GM19455 (cell line): ENCODE data around the gene CNTN5.

ENCODE experiments used
- ATAC-seq: cut with Tn5 transposase; IDR thresholded peaks from one replicate; pipeline ENCODE4 v1.9.1; 2021; ENCODE audit not compliant: unreplicated experiment

Gene CNTN5

GRCh38 chr11:99887481-99887880 is 866.7 kb downstream of the CNTN5 start:
- ATAC-seq = no peak

GRCh38 chr11:99893811-99894210 is 873.1 kb downstream of the CNTN5 start:
- no peak for ATAC-seq

- no peak for ATAC-seq
Observed at GRCh38 chr11:99901175-99901574, 880.4 kb downstream of the CNTN5 start.

- no peak for ATAC-seq
Observed at GRCh38 chr11:99911116-99911515, 890.4 kb downstream of the CNTN5 start.

GRCh38 chr11:99916078-99916477 is 895.3 kb downstream of the CNTN5 start:
- no peak for ATAC-seq

- ATAC-seq = no peak
Observed at GRCh38 chr11:99918761-99919160, 898.0 kb downstream of the CNTN5 start.

GRCh38 chr11:99920956-99921355 is 900.2 kb downstream of the CNTN5 start:
- no peak for ATAC-seq

GRCh38 chr11:99925968-99926367 is 905.2 kb downstream of the CNTN5 start:
- ATAC-seq = no peak

- ATAC-seq = no peak
Observed at GRCh38 chr11:99932684-99933083, 911.9 kb downstream of the CNTN5 start.

GRCh38 chr11:99934008-99934407 is 913.3 kb downstream of the CNTN5 start:
- no peak for ATAC-seq

GRCh38 chr11:99937330-99937729 is 916.6 kb downstream of the CNTN5 start:
- no peak for ATAC-seq

GRCh38 chr11:99952816-99953215 is 932.1 kb downstream of the CNTN5 start:
- ATAC-seq = no peak

- no peak for ATAC-seq
Observed at GRCh38 chr11:99960536-99960935, 939.8 kb downstream of the CNTN5 start.

- ATAC-seq = no peak
Observed at GRCh38 chr11:99968336-99968735, 947.6 kb downstream of the CNTN5 start.

GRCh38 chr11:99973993-99974392 is 953.2 kb downstream of the CNTN5 start:
- ATAC-seq = no peak

GRCh38 chr11:99979042-99979441 is 958.3 kb downstream of the CNTN5 start:
- no peak for ATAC-seq

- no peak for ATAC-seq
Observed at GRCh38 chr11:99987821-99988470, 967.2 kb downstream of the CNTN5 start.

GRCh38 chr11:99988471-99988837 is 967.7 kb downstream of the CNTN5 start:
- no peak for ATAC-seq

GRCh38 chr11:100003985-100004384 is 983.2 kb downstream of the CNTN5 start:
- no peak for ATAC-seq

- ATAC-seq = no peak
Observed at GRCh38 chr11:100004541-100004940, 983.8 kb downstream of the CNTN5 start.

- ATAC-seq = no peak
Observed at GRCh38 chr11:100008417-100008816, 987.7 kb downstream of the CNTN5 start.

- no peak for ATAC-seq
Observed at GRCh38 chr11:100009728-100010127, 989.0 kb downstream of the CNTN5 start.

GRCh38 chr11:100010393-100010792 is 989.6 kb downstream of the CNTN5 start:
- ATAC-seq = no peak
